ENCODE results near the gene LINC00237. TPM values are rescaled to one million over a fixed set of nuclear protein-coding genes. Genes with fewer than 3 reads are reported as not detected.

Gene LINC00237
- total RNA-seq, 4 donors from 2014 or later = not detected

DNA sequence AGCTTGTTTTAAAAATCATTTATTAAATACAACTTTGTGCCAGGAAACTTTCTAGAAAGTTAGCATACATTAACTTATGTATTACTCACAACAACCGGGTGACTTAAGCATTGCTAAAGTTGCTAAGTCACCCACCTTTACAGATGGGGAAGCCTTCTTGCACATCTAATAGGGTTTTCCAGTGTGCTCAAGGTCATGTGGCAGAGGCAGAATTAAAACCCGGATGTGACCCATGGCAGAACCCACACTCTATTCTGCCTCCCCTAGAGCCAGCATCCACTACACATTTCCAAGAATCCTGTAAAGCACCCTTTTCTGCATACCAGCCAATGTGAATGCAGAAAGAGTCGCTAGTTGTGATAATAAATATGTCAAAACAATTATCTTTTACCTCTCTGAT lies 13.4 kb downstream of the LINC00237 start:
- TF ChIP-seq CTCF (IDR thresholded peaks at IDR 0.05; ENCODE audit: low read depth) = no peak

- no peak for TF ChIP-seq CTCF (IDR thresholded peaks at IDR 0.05; ENCODE audit: low read depth)
Measured at GRCh38 chr20:21090721-21091120, 15.4 kb downstream of the LINC00237 start.

GRCh38 chr20:21090111-21090618 lies 16.0 kb downstream of the LINC00237 start:
- TF ChIP-seq CTCF (IDR thresholded peaks at IDR 0.05; ENCODE audit: low read depth) = no peak

- no peak for TF ChIP-seq CTCF (IDR thresholded peaks at IDR 0.05; ENCODE audit: low read depth)
Measured at GRCh38 chr20:21089391-21089790, 16.8 kb downstream of the LINC00237 start.

DNA sequence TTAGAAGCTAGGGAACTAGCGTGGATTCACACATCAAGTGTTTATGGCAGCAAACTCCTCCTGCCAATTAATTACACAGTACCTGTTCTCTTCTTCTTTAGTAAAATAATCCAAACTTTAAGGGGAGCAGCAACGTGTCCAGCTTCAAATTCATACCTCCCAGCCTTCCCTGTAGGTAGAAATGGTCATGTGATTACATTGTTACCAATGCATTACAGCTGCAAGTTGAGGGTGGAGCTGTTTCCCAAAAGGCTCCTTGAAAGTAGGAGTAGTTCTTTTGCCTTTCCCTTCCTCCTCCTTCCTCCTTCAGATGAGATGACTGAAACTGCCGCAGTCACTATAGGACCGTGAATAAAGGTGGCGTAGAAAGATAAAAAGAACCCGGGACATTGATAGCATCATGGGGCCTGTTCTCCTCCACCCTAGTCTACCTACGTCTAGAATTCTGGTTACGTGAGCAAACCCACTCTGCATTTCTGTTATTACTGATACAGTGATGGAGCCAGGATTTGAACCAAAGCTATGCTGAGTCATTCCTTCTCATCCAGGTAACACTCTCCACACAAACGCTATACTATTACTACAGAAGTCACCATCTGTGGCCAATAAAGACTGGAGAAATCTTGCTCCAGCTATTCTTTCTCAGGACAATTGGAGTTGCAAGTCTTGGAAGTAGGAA lies 18.2 kb downstream of the LINC00237 start:
- TF ChIP-seq CTCF (IDR thresholded peaks at IDR 0.05; ENCODE audit: low read depth) = no peak

DNA sequence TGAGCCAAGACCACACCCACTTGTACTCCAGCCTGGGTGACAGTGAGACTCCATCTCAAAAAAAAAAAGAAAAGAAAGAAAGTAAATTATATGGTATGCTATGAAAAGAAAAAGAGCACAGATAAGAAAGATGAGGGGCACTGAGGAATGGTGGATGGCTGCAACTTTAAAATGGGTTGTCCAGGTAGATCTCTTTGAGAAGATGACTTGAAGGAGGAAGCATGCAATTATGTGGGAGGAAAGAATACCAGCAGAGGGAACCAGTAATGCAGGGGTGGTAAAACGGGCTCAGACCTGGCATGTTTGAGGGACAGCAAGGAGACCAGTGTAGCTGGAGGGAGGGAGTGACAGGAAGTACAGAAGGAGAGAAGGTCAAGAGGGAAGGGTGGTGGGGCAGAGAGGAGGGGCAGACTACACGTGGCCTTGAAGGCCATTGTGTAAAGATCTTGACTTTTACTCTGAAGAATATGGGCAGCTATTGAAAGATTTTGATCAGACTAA lies 22.3 kb downstream of the LINC00237 start:
- no peak for TF ChIP-seq CTCF (IDR thresholded peaks at IDR 0.05; ENCODE audit: low read depth)

DNA sequence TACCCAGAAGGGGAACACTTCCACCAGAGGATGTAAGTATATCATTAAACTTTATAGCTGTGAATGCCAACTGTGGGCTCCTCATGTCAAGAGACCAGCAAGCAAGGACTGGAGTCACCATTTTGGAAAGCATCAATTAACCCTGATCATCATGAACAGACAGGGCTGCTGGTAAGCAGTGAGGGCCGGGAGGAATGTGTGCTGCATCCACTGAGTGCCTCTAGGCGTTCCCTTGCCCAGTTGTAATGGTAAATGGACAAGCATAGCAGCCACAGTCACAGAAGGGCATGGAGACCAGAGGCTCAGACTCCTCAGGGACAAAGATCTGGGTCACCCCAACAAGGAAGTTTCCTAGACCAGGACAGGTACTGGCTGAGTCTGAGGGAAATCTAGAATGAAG lies 23.6 kb downstream of the LINC00237 start:
- TF ChIP-seq CTCF (IDR thresholded peaks at IDR 0.05; ENCODE audit: low read depth) = no peak
